ENCODE data around the gene COA1.

Gene COA1

GRCh38 chr7:43612128-43612527 lies 117.2 kb downstream of the COA1 start:
- no peaks in the 10 kb centered on the region for H3K9me3 ChIP-seq (ENCODE audit: control insufficient read depth, low read length)
- no peak overlapping the region for H2BK12ac ChIP-seq (ENCODE audit: low read length in 2 of 2)
- H3K4ac ChIP-seq (ENCODE audit: low read depth in 1 of 2, low read length in 2 of 2), result no peak overlapping the region
- H2BK120ac ChIP-seq (ENCODE audit: low read depth, low read length), result no peak overlapping the region
- H4K91ac ChIP-seq (ENCODE audit: low read length), result no peak overlapping the region
- WGBS, result 98% methylated on average over 3 of the region's 5 CpGs
- peaks cover 26 to 62% of the 10 kb centered on the region in 2 experiments for H3K36me3 ChIP-seq (ENCODE audit: control insufficient read depth in 1 of 2, insufficient read depth in 2 of 2, low read depth in 1 of 2, low read length in 2 of 2)
- no peak overlapping the region for H2AFZ ChIP-seq (ENCODE audit: low read depth, low read length)
- no peak overlapping the region for H3K14ac ChIP-seq (ENCODE audit: low read length in 2 of 2)
- H4K8ac ChIP-seq (ENCODE audit: low read length), result no peak overlapping the region
- peak; percentile 26 for DNase-seq
- H2AK5ac ChIP-seq (ENCODE audit: low read length, severe bottlenecking), result no peak overlapping the region
- H3K23ac ChIP-seq (ENCODE audit: low read length in 2 of 2), result no peak overlapping the region
- H3K27ac ChIP-seq (ENCODE audit: low read length, poor library complexity, severe bottlenecking), result no peak overlapping the region
- no peak overlapping the region for H2BK15ac ChIP-seq (ENCODE audit: low read depth, poor library complexity, severe bottlenecking)
- H3K9ac ChIP-seq (ENCODE audit: low read length), result peak overlapping the region; percentile 65
- H3K79me1 ChIP-seq (replicated peaks; ENCODE audit: low read length, poor library complexity, severe bottlenecking), result peaks cover 22% of the 10 kb centered on the region
- H3K18ac ChIP-seq (ENCODE audit: low read depth in 1 of 2, low read length in 2 of 2), result no peak overlapping the region
- no peak overlapping the region for H3K4me2 ChIP-seq (ENCODE audit: low read length, poor library complexity, severe bottlenecking)
- no peaks in the 10 kb centered on the region for H3K4me1 ChIP-seq (ENCODE audit: control insufficient read depth, insufficient read depth, low read depth, low read length)
- H3K4me3 ChIP-seq (ENCODE audit: insufficient read depth in 1 of 2, low read depth in 1 of 2, low read length in 2 of 2), result peak overlapping the region in 1 of 2 experiments; percentile 47
- no peak overlapping the region for H2BK5ac ChIP-seq (ENCODE audit: low read depth, low read length, poor library complexity, severe bottlenecking)
- H3K27me3 ChIP-seq (ENCODE audit: control insufficient read depth in 1 of 2, insufficient read depth in 1 of 2, low read length in 2 of 2), result no peaks in the 10 kb centered on the region

GRCh38 chr7:43609097-43609496 lies 120.2 kb downstream of the COA1 start:
- Histone ChIP-seq H3K9ac (ENCODE audit: low read length) (no peak overlapping the region), H2AK5ac (ENCODE audit: low read length, severe bottlenecking) (no peak overlapping the region), H2BK5ac (ENCODE audit: low read depth, low read length, poor library complexity, severe bottlenecking) (no peak overlapping the region), H3K14ac (ENCODE audit: low read length in 2 of 2) (no peak overlapping the region), H3K4me1 (ENCODE audit: control insufficient read depth, insufficient read depth, low read depth, low read length) (no peaks in the 10 kb centered on the region), H2AFZ (ENCODE audit: low read depth, low read length) (no peak overlapping the region), H3K36me3 (ENCODE audit: control insufficient read depth in 1 of 2, insufficient read depth in 2 of 2, low read depth in 1 of 2, low read length in 2 of 2) (peaks cover 18 to 53% of the 10 kb centered on the region in 2 experiments), H3K23ac (ENCODE audit: low read length in 2 of 2) (no peak overlapping the region), H2BK120ac (ENCODE audit: low read depth, low read length) (no peak overlapping the region), H3K9me3 (ENCODE audit: control insufficient read depth, low read length) (no peaks in the 10 kb centered on the region), H3K4me2 (ENCODE audit: low read length, poor library complexity, severe bottlenecking) (no peak overlapping the region), H3K4me3 (ENCODE audit: insufficient read depth in 1 of 2, low read depth in 1 of 2, low read length in 2 of 2) (no peak overlapping the region), H3K18ac (ENCODE audit: low read depth in 1 of 2, low read length in 2 of 2) (no peak overlapping the region), H2BK12ac (ENCODE audit: low read length in 2 of 2) (no peak overlapping the region), H2BK15ac (ENCODE audit: low read depth, poor library complexity, severe bottlenecking) (no peak overlapping the region), H3K4ac (ENCODE audit: low read depth in 1 of 2, low read length in 2 of 2) (peak overlapping the region in 1 of 2 experiments; percentile 10), H4K91ac (ENCODE audit: low read length) (no peak overlapping the region), H3K79me1 (replicated peaks; ENCODE audit: low read length, poor library complexity, severe bottlenecking) (peaks cover 16% of the 10 kb centered on the region), H3K27me3 (ENCODE audit: control insufficient read depth in 1 of 2, insufficient read depth in 1 of 2, low read length in 2 of 2) (no peaks in the 10 kb centered on the region), H3K27ac (ENCODE audit: low read length, poor library complexity, severe bottlenecking) (no peak overlapping the region), H4K8ac (ENCODE audit: low read length) (no peak overlapping the region)
- WGBS, result 100% methylated on average over 2 of the region's 2 CpGs
- no peak for DNase-seq

DNA sequence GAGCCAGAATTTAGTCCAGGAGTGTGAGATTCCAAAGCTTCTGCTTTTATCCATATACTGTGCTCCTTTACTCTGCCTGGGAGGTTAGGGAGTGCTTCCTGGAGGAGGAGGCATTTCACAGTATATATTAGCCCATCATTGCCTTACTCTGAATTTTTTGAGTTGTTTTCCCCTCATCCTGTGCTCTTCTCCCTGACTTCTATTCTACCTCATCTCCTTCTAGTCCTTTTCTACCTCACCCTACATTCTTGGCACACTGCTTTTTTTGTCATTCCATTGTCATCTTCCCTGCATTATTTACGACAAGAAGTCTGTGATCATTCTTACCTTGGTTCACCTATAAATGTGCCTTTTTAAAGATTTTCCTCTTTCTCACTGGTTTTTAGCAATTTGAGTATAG lies 125.1 kb downstream of the COA1 start:
- Histone ChIP-seq H3K27me3 (ENCODE audit: control insufficient read depth in 1 of 2, insufficient read depth in 1 of 2, low read length in 2 of 2) (no peaks in the 10 kb centered on the region), H2BK5ac (ENCODE audit: low read depth, low read length, poor library complexity, severe bottlenecking) (no peak overlapping the region), H4K91ac (ENCODE audit: low read length) (no peak overlapping the region), H3K4me2 (ENCODE audit: low read length, poor library complexity, severe bottlenecking) (no peak overlapping the region), H2AFZ (ENCODE audit: low read depth, low read length) (no peak overlapping the region), H2AK5ac (ENCODE audit: low read length, severe bottlenecking) (no peak overlapping the region), H3K23ac (ENCODE audit: low read length in 2 of 2) (no peak overlapping the region), H3K14ac (ENCODE audit: low read length in 2 of 2) (no peak overlapping the region), H3K9ac (ENCODE audit: low read length) (no peak overlapping the region), H2BK120ac (ENCODE audit: low read depth, low read length) (no peak overlapping the region), H3K4me1 (ENCODE audit: control insufficient read depth, insufficient read depth, low read depth, low read length) (no peaks in the 10 kb centered on the region), H3K79me1 (replicated peaks; ENCODE audit: low read length, poor library complexity, severe bottlenecking) (peaks cover 8% of the 10 kb centered on the region), H3K9me3 (ENCODE audit: control insufficient read depth, low read length) (no peaks in the 10 kb centered on the region), H3K18ac (ENCODE audit: low read depth in 1 of 2, low read length in 2 of 2) (no peak overlapping the region), H4K8ac (ENCODE audit: low read length) (no peak overlapping the region), H3K4me3 (ENCODE audit: insufficient read depth in 1 of 2, low read depth in 1 of 2, low read length in 2 of 2) (no peak overlapping the region), H3K36me3 (ENCODE audit: control insufficient read depth in 1 of 2, insufficient read depth in 2 of 2, low read depth in 1 of 2, low read length in 2 of 2) (peaks cover 4 to 77% of the 10 kb centered on the region in 2 experiments), H2BK12ac (ENCODE audit: low read length in 2 of 2) (no peak overlapping the region), H3K4ac (ENCODE audit: low read depth in 1 of 2, low read length in 2 of 2) (no peak overlapping the region), H3K27ac (ENCODE audit: low read length, poor library complexity, severe bottlenecking) (no peak overlapping the region), H2BK15ac (ENCODE audit: low read depth, poor library complexity, severe bottlenecking) (no peak overlapping the region)
- no CpG with 5 or more reads among the region's 1 CpG for WGBS
- DNase-seq, result no peak

GRCh38 chr7:43602256-43602655 lies 127.1 kb downstream of the COA1 start:
- no peak overlapping the region for H3K14ac ChIP-seq (ENCODE audit: low read length in 2 of 2)
- H4K8ac ChIP-seq (ENCODE audit: low read length), result no peak overlapping the region
- H3K36me3 ChIP-seq (ENCODE audit: control insufficient read depth in 1 of 2, insufficient read depth in 2 of 2, low read depth in 1 of 2, low read length in 2 of 2), result peaks cover 12 to 80% of the 10 kb centered on the region in 2 experiments
- H2BK120ac ChIP-seq (ENCODE audit: low read depth, low read length), result no peak overlapping the region
- no peak overlapping the region for H3K4me3 ChIP-seq (ENCODE audit: insufficient read depth in 1 of 2, low read depth in 1 of 2, low read length in 2 of 2)
- no peak overlapping the region for H2BK15ac ChIP-seq (ENCODE audit: low read depth, poor library complexity, severe bottlenecking)
- no peak overlapping the region for H2BK5ac ChIP-seq (ENCODE audit: low read depth, low read length, poor library complexity, severe bottlenecking)
- H2AK5ac ChIP-seq (ENCODE audit: low read length, severe bottlenecking), result no peak overlapping the region
- H3K27ac ChIP-seq (ENCODE audit: low read length, poor library complexity, severe bottlenecking), result no peak overlapping the region
- no peak overlapping the region for H2AFZ ChIP-seq (ENCODE audit: low read depth, low read length)
- peaks cover 2% of the 10 kb centered on the region for H3K4me1 ChIP-seq (ENCODE audit: control insufficient read depth, insufficient read depth, low read depth, low read length)
- DNase-seq, result no peak
- no peaks in the 10 kb centered on the region for H3K27me3 ChIP-seq (ENCODE audit: control insufficient read depth in 1 of 2, insufficient read depth in 1 of 2, low read length in 2 of 2)
- H3K23ac ChIP-seq (ENCODE audit: low read length in 2 of 2), result no peak overlapping the region
- H3K4ac ChIP-seq (ENCODE audit: low read depth in 1 of 2, low read length in 2 of 2), result no peak overlapping the region
- H3K9me3 ChIP-seq (ENCODE audit: control insufficient read depth, low read length), result no peaks in the 10 kb centered on the region
- H3K4me2 ChIP-seq (ENCODE audit: low read length, poor library complexity, severe bottlenecking), result no peak overlapping the region
- WGBS, result 100% methylated on average over 1 of the region's 1 CpG
- H2BK12ac ChIP-seq (ENCODE audit: low read length in 2 of 2), result no peak overlapping the region
- no peak overlapping the region for H4K91ac ChIP-seq (ENCODE audit: low read length)
- H3K18ac ChIP-seq (ENCODE audit: low read depth in 1 of 2, low read length in 2 of 2), result no peak overlapping the region
- peaks cover 8% of the 10 kb centered on the region for H3K79me1 ChIP-seq (replicated peaks; ENCODE audit: low read length, poor library complexity, severe bottlenecking)
- no peak overlapping the region for H3K9ac ChIP-seq (ENCODE audit: low read length)

Data from mesenchymal stem cell (in vitro differentiated cells and primary cell).